Measurements from ENCODE around the gene LAMTOR5.
"Not testable (repeated sequence)": the region's sequence is repeated elsewhere in the genome, so short reads cannot be mapped to it uniquely, and the experiment has no call there.

The LAMTOR5 gene

DNA sequence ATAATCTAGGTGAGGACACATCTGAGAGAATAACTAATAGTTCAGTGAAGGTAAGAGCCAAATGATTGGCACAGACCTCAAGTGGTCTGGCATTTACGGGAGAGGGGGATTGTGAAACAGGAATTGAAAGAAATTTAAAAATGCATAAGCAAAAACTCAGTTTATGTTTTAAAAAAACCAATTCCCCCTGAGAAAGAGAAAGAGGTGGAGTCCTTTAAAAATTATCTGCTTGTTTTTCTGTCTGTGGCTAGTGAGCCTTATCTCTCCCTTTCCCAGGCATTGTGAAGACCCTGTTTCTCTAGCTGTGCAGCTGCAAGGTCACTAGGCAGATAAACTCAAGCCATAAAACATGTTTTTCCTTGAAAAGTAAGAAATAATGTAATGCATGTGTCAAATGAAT, 5.6 kb upstream of the LAMTOR5 start:
- not testable (repeated sequence) for H3K27me3 Mint-ChIP-seq; H3K4me3 Mint-ChIP-seq; H3K27ac Mint-ChIP-seq; H3K9me3 Mint-ChIP-seq (ENCODE audit: low read depth); H3K36me3 Mint-ChIP-seq
- H3K4me1 Mint-ChIP-seq (ENCODE audit: low read depth), result peaks cover 11% of the 10 kb centered on the region

- H3K4me3 Mint-ChIP-seq, result no peak overlapping the region
- no peaks in the 10 kb centered on the region for H3K36me3 Mint-ChIP-seq
- peaks cover 16% of the 10 kb centered on the region for H3K4me1 Mint-ChIP-seq (ENCODE audit: low read depth)
- H3K27ac Mint-ChIP-seq, result no peak overlapping the region
- no peaks in the 10 kb centered on the region for H3K9me3 Mint-ChIP-seq (ENCODE audit: low read depth)
- H3K27me3 Mint-ChIP-seq, result no peaks in the 10 kb centered on the region
These were observed 5.1 kb upstream of the LAMTOR5 start for GRCh38 chr1:110412576-110412975.

GRCh38 chr1:110411173-110411735, 3.8 kb upstream of the LAMTOR5 start:
- Mint-ChIP-seq H3K27me3 (no peaks in the 10 kb centered on the region), H3K4me1 (ENCODE audit: low read depth) (peaks cover 22% of the 10 kb centered on the region), H3K9me3 (ENCODE audit: low read depth) (no peaks in the 10 kb centered on the region), H3K4me3 (no peak overlapping the region), H3K27ac (no peak overlapping the region), H3K36me3 (no peaks in the 10 kb centered on the region)

DNA sequence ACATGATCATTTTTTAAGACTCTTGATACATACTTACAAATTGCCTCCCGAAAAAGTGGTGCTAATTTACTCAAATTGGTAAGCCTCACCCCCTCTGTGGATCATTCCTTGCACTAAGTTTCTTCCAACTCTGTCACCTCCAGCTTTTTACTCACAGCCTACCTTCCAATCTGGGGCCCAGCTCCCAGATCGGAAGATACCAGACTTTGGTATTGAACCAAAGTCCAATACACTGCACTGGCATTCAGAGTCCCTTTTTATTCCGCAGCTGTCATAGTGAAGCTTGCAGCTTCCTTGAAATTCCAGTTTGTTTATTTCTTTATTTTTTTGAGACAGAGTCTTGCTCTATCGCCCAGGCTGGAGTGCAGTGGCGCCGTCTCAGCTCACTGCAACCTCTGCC, 1.8 kb upstream of the LAMTOR5 start:
- peaks cover 27% of the 10 kb centered on the region for H3K4me1 Mint-ChIP-seq (ENCODE audit: low read depth)
- H3K27ac Mint-ChIP-seq, result peak overlapping the region; percentile 46
- H3K27me3 Mint-ChIP-seq, result no peaks in the 10 kb centered on the region
- peak overlapping the region; percentile 100 for H3K4me3 Mint-ChIP-seq
- no peaks in the 10 kb centered on the region for H3K9me3 Mint-ChIP-seq (ENCODE audit: low read depth)
- no peaks in the 10 kb centered on the region for H3K36me3 Mint-ChIP-seq

GRCh38 chr1:110408488-110408887, 994 bp upstream of the LAMTOR5 start:
- H3K9me3 Mint-ChIP-seq (ENCODE audit: low read depth), result no peaks in the 10 kb centered on the region
- peak overlapping the region; percentile 100 for H3K4me3 Mint-ChIP-seq
- H3K27me3 Mint-ChIP-seq, result no peaks in the 10 kb centered on the region
- H3K4me1 Mint-ChIP-seq (ENCODE audit: low read depth), result peaks cover 29% of the 10 kb centered on the region
- peak overlapping the region; percentile 54 for H3K27ac Mint-ChIP-seq
- no peaks in the 10 kb centered on the region for H3K36me3 Mint-ChIP-seq

DNA sequence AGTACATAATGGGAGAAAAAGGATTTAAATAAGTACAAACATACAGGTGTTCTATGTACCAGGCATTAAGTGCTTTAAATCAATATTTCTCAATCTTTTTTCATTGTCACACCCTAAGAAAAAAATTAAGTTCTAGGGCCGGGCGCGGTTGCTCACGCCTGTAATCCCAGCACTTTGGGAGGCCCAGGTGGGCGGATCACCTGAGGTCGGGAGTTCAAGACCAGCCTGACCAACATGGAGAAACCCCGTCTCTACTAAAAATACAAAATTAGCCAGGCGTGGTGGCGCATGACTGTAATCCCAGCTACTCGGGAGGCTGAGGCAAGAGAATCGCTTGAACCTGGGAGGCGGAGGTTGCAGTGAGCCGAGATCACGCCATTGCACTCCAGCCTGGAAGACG, 1.1 kb downstream of the LAMTOR5 start:
- Mint-ChIP-seq H3K4me1 (ENCODE audit: low read depth) (peaks cover 27% of the 10 kb centered on the region), H3K4me3 (peak overlapping the region; percentile 100), H3K27ac (peak overlapping the region; percentile 100)
- not testable (repeated sequence) for H3K9me3 Mint-ChIP-seq (ENCODE audit: low read depth); H3K27me3 Mint-ChIP-seq; H3K36me3 Mint-ChIP-seq

GRCh38 chr1:110404401-110404800, 3.1 kb downstream of the LAMTOR5 start:
- no peaks in the 10 kb centered on the region for H3K9me3 Mint-ChIP-seq (ENCODE audit: low read depth)
- H3K36me3 Mint-ChIP-seq, result peaks cover 2% of the 10 kb centered on the region
- H3K4me3 Mint-ChIP-seq, result no peak overlapping the region
- peaks cover 26% of the 10 kb centered on the region for H3K4me1 Mint-ChIP-seq (ENCODE audit: low read depth)
- H3K27ac Mint-ChIP-seq, result peak overlapping the region; percentile 43
- H3K27me3 Mint-ChIP-seq, result no peaks in the 10 kb centered on the region

DNA sequence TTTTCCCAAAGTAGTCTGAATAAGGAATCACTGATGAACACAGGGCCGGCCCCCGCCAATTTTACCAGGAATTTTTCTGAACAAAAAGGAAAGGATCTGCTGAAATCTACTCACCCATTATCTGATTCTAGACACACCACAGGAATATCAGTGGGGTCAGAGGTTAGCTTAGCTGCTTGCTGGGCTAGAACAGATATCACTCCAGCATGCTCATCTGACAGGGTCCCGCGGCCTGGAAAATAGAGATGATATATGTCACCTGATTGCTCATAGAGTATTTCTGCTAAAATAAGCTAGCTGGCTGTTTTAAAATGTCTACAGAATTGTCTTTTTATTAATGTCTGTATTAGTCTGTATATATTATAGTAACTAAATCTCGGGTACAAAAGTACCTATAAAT, 3.7 kb downstream of the LAMTOR5 start:
- Mint-ChIP-seq H3K27ac (no peak overlapping the region), H3K4me3 (no peak overlapping the region), H3K27me3 (no peaks in the 10 kb centered on the region), H3K36me3 (peaks cover 2% of the 10 kb centered on the region), H3K4me1 (ENCODE audit: low read depth) (peaks cover 24% of the 10 kb centered on the region), H3K9me3 (ENCODE audit: low read depth) (no peaks in the 10 kb centered on the region)

DNA sequence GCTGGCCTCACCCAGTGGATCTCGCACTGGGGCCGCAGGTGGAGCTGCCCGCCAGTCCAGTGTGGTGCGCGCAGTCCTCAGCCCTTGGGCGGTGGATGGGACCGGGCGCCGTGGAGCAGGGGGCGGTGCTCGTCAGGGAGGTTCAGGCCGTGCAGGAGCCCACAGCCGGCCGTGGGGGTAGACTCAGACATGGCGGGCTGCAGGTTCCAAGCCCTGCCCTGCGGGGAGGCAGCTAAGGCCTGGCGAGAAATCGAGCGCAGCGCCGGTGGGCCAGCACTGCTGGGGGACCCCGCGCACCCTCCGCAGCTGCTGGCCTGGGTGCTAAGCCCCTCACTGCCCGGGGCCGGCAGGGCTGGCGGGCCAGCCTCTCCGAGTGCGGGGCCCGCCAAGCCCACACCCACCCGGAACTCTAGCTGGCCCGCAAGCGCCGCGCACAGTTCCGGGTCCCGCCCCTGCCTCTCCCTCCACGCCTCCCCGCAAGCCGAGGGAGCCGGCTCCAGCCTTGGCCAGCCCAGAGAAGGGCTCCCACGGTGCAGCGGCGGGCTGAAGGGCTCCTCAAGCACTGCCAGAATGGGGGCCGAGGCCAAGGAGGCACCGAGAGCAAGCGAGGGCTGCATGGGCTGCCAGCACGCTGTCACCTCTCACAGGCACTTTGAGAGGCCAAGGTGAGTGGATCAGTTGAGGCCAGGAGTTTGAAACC, 11.1 kb downstream of the LAMTOR5 start:
- not testable (repeated sequence) for H3K27ac Mint-ChIP-seq; H3K9me3 Mint-ChIP-seq (ENCODE audit: low read depth); H3K4me3 Mint-ChIP-seq; H3K4me1 Mint-ChIP-seq (ENCODE audit: low read depth); H3K27me3 Mint-ChIP-seq; H3K36me3 Mint-ChIP-seq

DNA sequence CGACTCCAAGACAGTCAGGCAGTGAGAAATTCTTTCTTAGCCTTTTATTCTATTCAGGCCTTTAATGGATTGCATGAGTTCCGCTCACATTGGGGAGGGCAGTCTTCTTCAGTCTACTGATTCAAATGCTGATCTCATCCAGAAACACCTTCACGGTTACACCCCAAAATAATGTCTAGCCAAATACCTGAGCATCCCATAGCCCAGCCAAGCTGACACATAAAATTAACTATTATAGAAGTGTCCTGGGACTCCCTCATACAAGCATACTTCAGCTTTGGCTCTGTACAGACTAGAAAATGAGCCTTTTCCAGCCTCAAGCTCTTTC, 13.0 kb downstream of the LAMTOR5 start:
- Mint-ChIP-seq H3K36me3 (peaks cover 7% of the 10 kb centered on the region), H3K27ac (no peak overlapping the region), H3K4me3 (no peak overlapping the region), H3K4me1 (ENCODE audit: low read depth) (peaks cover 2% of the 10 kb centered on the region), H3K27me3 (no peaks in the 10 kb centered on the region), H3K9me3 (ENCODE audit: low read depth) (no peaks in the 10 kb centered on the region)

GRCh38 chr1:110393691-110394492, 13.6 kb downstream of the LAMTOR5 start:
- no peaks in the 10 kb centered on the region for H3K27me3 Mint-ChIP-seq
- peaks cover 7% of the 10 kb centered on the region for H3K36me3 Mint-ChIP-seq
- no peak overlapping the region for H3K27ac Mint-ChIP-seq
- peaks cover 2% of the 10 kb centered on the region for H3K4me1 Mint-ChIP-seq (ENCODE audit: low read depth)
- no peak overlapping the region for H3K4me3 Mint-ChIP-seq
- H3K9me3 Mint-ChIP-seq (ENCODE audit: low read depth), result no peaks in the 10 kb centered on the region

DNA sequence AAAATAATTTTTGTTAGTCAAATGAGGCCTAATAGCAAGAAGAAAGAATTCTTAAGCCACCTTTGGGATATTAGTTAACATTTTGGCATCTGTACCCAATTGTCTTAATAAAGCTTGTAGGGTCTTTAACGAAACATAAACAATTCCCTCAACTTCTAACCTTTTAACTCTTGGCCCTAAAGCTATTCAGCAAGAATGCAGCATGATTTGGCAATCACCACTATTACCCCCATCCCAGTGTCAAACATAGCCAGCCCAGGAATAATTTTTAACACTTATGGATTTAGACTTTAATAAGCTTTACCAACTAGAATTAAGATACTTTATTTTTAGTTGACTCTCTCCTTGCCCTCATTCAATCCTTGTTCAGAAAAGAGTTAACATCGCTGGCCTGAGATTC, 14.2 kb downstream of the LAMTOR5 start:
- Mint-ChIP-seq H3K27me3 (no peaks in the 10 kb centered on the region), H3K4me1 (ENCODE audit: low read depth) (peaks cover 2% of the 10 kb centered on the region), H3K36me3 (peaks cover 6% of the 10 kb centered on the region), H3K9me3 (ENCODE audit: low read depth) (no peaks in the 10 kb centered on the region), H3K4me3 (no peak overlapping the region), H3K27ac (no peak overlapping the region)

DNA sequence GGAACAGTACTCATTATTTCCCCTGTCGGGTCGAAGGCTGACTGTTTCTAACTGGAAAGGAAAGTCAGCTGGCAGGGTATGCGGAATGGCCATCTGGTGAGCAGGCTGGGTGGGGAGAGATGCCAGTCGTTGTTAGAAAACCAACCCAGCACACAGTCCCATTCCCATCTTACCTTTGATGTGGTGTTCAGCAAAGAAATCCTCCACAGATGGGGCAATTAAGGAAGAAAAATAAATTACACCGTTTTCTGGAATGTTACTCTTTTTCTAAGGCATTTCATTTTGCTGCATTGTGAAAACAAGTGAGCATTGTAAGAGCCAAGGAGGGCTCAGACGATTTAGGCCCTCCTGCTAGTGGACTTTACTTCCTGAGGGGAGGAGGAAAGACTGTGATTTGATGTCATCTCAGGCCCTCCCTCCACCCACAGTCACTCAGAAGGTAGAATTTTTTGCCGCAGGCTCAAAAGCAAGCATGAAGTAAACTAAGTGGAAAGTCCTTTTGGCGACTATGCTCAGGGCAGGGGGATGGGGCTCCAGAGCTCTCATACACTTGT, 16.7 kb downstream of the LAMTOR5 start, which contains the start of gene SLC16A4:
Gene SLC16A4 (minus strand): TSS at position 335 of the 554 bp plus-strand sequence. CDS start 1,703 bp downstream, outside the sequence.
- Mint-ChIP-seq H3K9me3 (ENCODE audit: low read depth) (no peaks in the 10 kb centered on the region), H3K27me3 (no peaks in the 10 kb centered on the region), H3K4me1 (ENCODE audit: low read depth) (peaks cover 2% of the 10 kb centered on the region), H3K4me3 (no peak within 1 kb of the TSS), H3K36me3 (peaks cover 7% of the 10 kb centered on the region), H3K27ac (no peak within 1 kb of the TSS)

DNA sequence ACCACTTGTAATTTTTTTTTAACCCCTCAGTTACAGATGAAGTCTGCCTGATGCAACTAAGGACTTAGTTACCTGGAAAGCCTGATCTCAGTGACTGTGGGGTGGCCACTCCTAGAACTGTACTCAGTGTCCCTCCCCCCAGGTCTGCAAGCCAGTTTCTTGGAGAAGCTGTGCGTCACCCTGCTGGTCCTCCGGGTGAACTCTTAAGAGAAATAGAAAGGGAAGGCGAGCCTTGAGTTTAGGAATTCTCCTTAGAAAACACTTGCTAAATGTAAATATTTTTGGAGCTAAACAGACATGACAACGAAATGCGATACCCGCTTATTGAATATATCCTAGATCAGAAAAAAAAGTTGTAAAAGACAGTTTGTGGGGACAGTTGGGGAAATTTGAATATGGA, 17.4 kb downstream of the LAMTOR5 start:
- H3K27ac Mint-ChIP-seq, result no peak overlapping the region

DNA sequence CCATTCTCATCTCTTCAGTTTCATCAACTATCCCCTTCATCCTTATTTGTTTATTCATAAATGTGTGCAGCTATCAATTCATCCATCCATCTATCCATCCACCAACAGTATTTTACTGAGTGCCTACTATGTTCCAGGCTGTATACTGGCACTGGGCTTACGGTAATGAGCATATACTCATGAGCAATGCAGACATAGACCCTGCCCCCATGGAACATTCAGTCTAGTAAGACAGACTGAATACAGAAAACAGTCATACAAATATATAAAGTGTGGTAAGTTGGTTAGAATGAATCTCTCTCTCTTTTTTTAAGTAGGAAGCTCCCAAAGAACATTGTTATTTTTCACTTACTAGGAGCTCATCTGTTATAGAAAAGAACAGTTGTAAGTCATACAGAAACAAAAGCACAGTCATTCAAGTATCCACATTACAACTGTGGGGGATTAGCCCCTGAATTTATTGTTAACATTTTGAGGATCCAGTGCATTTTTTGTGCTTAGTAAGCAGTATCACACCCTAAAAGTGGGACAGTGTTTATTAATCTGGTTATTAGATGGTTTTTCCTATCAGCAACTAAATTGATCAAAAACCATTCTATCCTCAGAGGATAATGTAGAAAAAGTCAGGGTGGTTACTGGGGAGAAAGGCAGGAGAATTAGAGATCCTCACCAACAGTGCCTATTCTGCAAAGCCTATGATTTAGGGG, 20.3 kb downstream of the LAMTOR5 start:
- H3K27ac Mint-ChIP-seq, result no peak overlapping the region
- H3K27me3 Mint-ChIP-seq, result no peaks in the 10 kb centered on the region
- no peaks in the 10 kb centered on the region for H3K9me3 Mint-ChIP-seq (ENCODE audit: low read depth)
- H3K4me3 Mint-ChIP-seq, result no peak overlapping the region
- peaks cover 3% of the 10 kb centered on the region for H3K36me3 Mint-ChIP-seq
- H3K4me1 Mint-ChIP-seq (ENCODE audit: low read depth), result peaks cover 18% of the 10 kb centered on the region

More for the DNA sequence above, 17.4 kb downstream of the LAMTOR5 start:
- Mint-ChIP-seq H3K4me3 (no peak overlapping the region), H3K9me3 (ENCODE audit: low read depth) (no peaks in the 10 kb centered on the region), H3K36me3 (peaks cover 7% of the 10 kb centered on the region), H3K27me3 (no peaks in the 10 kb centered on the region), H3K4me1 (ENCODE audit: low read depth) (no peaks in the 10 kb centered on the region)
